SH-SY5Y (cell line): ENCODE measurements around the gene RAB12.

Experiments
- GATA2 ChIP-seq: IDR thresholded peaks from 2 replicates; pipeline ENCODE4 v1.6.1; 2011; ENCODE audit warnings: mild to moderate bottlenecking, low read depth, low read length
- GATA3 ChIP-seq: IDR thresholded peaks from 2 replicates; pipeline ENCODE4 v1.6.1; 2011; ENCODE audit warnings: low read depth, mild to moderate bottlenecking, low read length, moderate library complexity

- TF ChIP-seq GATA2 (no peak), GATA3 (no peak)
Measured at GRCh38 chr18:8561123-8561910, 47.9 kb upstream of the RAB12 start.
